Activated naive CD8-positive, alpha-beta T cell treated with anti-CD3 and anti-CD28 coated beads, Interleukin-2, amount 50 U/mL, for 16 hours (primary cell): ENCODE data around the gene UTS2R.
"Not testable (repeated sequence)": the region's sequence is repeated elsewhere in the genome, so short reads cannot be mapped to it uniquely, and the experiment has no call there.

Experiments used
- DNase-seq: peaks from one replicate; pipeline ENCODE4 v3.0.0-alpha.2; 2020; ENCODE audit warnings: low read depth, low spot score

Gene UTS2R

GRCh38 chr17:82408288-82408937, 36.8 kb downstream of the UTS2R start:
- no peak for DNase-seq

DNA sequence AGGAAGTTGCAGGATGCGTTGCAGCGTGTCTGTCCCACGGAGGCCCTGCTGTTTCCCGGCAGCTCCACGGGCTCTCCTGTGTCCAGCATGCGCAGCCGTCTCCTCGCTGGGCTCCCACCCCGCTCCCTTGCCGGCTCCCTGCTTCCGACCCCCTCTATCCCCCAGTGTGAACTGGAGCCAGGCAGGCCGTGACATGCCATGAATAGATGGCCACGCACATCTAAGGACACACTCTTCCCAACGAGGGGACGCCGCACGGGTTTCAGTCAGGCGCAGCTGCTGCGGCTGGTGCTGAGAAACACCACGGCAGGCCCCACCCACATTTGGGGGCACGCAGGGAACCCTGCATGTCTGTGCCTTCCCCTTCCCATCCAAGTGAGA, 37.4 kb downstream of the UTS2R start:
- no peak for DNase-seq

- no peak for DNase-seq
Measured at GRCh38 chr17:82410014-82410716, 38.6 kb downstream of the UTS2R start.

DNA sequence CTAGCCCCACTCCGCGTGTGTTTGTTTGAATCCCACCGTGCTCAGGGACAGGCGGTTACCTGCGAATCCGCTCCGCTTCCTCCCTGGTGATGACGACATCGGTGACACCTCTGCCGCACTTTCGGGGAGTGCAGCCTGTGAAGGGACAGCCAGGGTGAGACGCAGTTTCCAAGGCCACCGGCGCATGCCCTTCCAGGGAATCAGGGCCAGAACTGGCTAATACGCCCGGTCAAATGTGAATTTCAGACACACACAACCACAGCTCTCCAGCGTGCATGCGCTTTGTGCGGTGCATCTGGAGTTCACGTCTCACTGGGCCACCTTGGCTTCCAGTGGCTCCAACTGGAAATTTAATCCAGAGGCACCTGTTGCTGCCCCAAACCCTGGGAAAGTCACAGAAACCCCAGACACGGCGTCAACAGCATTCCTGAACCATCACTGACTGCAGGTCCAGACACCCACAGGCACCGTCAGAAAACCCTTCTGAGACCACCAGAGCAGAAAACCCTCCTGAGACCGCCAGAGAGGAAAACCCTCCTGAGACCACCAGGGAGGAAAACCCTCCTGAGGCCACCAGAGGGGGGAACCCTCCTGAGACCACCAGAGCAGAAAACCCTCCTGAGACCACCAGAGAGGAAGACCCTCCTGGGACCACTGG, 40.0 kb downstream of the UTS2R start:
- DNase-seq, result no peak

DNA sequence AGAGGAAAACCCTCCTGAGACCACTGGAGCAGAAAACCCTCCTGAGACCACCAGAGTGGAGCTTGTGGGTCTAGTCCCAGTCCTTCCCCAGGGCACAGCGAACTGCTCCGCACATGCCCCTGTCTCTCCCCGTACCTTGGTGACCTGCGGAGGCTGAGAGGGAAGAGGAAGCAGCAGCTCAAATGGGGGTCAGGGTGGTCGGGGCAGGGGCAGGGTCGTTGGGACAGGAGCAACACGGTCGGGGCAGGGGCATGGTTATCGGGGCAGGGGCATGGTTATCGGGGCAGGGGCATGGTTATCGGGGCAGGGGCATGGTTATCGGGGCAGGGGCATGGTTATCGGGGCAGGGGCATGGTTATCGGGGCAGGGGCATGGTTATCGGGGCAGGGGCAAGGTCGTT, 40.5 kb downstream of the UTS2R start:
- not testable (repeated sequence) for DNase-seq

DNA sequence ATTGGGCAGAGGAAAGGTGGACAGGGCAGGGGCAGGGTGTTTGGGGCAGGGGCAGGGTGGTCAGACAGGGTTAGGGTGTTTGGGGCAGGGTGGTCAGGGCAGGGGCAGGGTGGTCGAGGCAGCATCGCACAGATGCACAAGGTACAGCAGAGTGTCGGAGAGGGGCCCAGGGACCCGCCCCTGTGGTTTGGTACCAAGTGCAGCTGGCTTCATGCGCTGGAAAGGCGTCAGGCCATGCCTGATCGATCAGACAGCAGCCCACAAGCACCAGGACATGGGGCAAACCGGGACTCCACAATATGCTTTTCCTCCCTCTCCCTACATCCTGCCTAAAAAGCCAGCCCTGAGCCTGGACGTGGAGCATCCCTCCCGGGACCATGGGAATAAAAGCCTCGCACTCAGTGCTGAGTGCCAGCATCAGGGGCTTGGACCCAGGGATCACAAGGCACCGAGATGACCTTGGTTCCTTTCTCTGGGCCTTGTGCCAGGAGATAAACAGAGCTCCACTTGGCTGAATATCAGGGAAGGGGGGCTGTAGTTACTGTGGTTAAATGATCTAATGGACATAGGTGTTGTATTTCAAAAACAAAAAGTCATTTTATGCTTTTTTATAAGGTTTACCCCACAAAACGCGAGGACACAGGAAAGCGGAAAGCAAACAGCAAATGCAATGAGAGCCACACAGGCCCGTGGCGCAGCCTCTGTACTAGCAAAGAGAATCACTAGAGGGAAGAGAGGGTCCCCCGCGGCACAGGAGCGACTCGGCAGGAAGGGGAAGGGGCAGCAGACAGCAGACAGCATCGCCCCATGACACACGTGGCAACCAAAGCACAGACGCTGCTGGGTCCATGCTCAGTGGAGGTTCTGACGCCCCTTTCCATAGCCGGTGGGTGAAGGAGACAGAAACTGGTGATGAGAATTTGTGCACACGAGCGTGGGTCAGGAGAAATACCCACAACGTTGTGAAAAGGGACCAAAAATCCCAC, 41.3 kb downstream of the UTS2R start:
- DNase-seq, result no peak

- DNase-seq, result peak; percentile 42
Measured at GRCh38 chr17:82414548-82415281, 43.1 kb downstream of the UTS2R start.

DNA sequence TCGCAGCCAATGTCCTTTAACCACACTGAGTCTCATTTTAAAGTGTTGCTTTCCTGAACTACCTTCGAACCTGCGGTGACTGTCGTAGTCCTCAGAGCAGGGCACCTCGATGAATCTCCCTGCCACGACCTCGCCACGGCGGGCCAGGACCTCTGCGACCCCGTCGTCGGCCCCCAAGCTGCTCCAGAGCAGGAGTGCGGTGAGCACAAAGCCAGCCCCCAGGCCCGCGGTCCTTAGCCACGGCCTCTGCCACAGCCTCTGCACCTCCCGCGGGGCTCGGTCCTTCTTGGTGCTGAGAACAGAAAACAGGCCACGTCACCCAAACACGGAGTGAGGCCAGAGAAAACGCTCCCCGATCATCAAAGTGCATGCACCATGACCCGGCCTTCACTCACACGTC, 43.8 kb downstream of the UTS2R start:
- DNase-seq, result no peak

GRCh38 chr17:82415786-82416185, 44.2 kb downstream of the UTS2R start:
- no peak for DNase-seq

DNA sequence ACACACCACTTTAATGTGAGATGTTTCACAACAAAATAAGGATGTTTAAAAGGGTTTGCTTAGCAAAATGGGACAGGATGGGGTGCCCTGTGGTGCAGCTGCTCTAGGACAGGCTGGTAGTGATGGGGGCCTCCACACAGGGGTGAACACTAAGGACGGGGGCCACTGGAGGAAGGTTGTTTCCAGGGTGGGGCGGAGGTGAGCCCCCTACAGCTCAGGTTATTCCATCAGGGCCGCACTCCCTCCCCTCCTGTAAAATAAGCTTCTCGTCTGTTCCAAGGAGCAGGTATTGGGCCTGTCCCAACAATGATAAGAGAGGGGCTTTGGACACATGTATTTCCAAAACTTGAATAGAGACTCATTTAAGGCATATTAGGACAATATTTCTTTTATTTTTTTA, 44.7 kb downstream of the UTS2R start:
- no peak for DNase-seq

- DNase-seq, result no peak
Measured at GRCh38 chr17:82416771-82417170, 45.2 kb downstream of the UTS2R start.

DNA sequence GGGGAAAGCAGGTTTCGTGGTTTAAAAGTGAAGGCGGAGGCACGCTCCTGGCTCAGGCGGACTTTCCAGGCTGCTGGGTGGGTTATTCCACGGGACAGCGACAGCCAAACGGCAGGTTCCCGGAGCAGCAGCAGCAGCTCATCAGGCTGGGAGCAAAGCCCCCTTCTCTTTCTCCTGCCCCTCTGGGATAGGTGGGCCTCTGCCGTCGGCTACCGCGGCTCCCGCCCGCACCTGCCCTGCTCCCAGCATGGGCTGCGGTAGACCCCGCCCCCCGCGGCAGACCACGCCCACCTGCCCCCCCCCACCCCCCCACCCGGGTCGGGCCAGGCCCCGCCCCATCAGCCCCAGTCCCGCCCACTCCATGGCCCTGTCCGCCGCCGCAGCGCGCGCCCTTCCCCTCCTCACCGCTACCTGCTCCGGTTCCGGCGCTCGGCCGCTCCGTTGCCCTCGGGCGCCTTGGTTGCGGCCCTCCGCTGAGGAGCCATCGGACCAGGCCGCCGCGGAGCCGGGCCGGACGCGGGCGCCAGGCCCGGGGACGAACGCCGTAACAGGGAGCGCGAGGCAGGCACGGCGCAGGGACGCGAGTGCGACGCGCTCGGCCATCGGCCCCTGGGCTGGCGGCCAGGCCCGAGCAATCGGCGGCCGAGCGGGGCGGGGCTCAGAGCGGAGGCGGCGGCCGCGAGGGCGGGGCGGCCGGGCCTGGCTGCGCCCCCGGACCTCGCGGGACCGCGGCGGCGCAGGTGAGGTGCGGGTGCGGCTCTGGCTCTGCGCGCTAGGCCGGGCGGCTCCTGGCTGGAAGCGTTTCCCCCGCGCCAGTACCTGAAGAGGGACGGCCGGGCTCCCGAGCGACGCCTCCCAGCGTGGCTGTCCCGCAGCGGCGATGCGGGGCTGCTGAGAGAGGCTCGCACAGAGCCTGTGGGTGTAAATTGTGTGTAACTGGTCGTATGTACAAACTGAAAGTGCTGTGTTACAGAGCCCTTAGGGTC, 46.7 kb downstream of the UTS2R start, which contains the start of the genes HEXD and OGFOD3:
HEXD (plus strand) TSS at position 347 of the 986 bp plus-strand sequence. CDS start 1,453 bp downstream, outside the sequence.
OGFOD3 (minus strand) TSS at position 586 of the 986 bp plus-strand sequence; CDS start at position 485, 101 bp downstream.
- peak; percentile 65 for DNase-seq

DNA sequence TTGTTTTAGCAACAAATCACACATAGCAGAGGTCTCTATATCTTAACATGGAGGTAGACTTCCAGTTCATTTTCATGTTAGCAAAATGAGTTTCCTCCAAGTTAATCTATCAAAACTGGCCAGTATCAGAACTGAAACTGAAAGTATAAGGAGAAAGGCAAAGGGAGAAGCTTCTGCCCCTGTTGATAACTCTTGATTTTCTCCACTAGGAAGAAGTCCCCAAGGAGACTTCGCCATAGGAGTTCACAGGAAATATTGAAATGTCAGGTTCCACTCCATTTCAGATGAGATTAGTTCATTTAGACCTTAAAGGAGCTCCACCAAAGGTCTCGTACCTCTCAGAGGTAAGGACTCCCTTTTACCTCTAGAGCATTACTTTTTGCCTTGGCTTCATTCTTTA, 48.0 kb downstream of the UTS2R start:
- no peak for DNase-seq

DNA sequence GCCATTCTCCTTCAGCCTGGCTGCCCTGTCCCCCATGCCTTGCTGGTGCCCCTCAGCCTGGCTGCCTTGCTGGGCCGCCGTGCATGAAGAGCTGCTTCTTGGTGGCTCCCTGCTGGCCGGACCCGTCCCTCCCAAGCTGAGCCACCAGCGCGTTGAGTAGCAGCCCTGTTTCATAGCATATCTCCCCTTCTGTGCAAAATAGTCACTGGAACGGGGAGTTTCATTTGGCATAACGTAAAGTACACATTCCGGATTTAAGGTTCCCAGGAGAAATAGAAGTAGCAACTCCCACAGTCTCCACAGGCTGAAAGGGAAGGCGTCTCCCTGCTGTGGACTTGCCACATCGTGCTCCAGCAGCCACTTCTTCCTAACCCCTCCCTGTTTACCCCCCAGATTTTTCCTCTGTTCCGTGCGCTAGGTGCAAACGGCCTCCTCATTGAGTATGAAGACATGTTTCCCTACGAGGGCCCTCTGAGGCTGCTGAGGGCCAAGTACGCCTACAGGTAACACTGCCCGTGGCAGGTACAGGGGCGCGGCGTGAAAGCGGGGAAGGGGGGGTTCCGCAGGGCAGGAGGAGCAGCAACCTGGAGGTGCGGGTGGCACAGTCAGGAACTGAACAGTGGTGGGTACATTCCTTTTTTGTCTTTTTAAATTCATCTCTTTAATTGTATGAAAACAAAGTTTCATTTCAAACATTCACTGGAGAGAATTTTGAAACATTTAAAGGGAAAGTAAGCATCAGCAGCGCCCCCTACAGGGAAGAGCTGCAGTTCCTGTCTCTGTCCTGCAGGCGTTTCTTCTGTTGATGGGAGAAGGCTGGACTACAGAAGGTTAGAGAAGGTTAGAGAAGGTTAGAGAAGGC, 52.7 kb downstream of the UTS2R start:
- no peak for DNase-seq

GRCh38 chr17:82424863-82425159, 53.2 kb downstream of the UTS2R start:
- DNase-seq, result no peak
